Activated T-cell treated with anti-CD3 and anti-CD28 coated beads for 24 hours (primary cell): ENCODE data around the gene IQSEC2.

Source experiments
- DNase-seq: peaks from one replicate; pipeline ENCODE4 v3.0.0-alpha.2; 2020; ENCODE audit warnings: low read depth

IQSEC2 gene

GRCh38 chrX:53305219-53305995, 24.0 kb upstream of the IQSEC2 start:
- DNase-seq = no peak

DNA sequence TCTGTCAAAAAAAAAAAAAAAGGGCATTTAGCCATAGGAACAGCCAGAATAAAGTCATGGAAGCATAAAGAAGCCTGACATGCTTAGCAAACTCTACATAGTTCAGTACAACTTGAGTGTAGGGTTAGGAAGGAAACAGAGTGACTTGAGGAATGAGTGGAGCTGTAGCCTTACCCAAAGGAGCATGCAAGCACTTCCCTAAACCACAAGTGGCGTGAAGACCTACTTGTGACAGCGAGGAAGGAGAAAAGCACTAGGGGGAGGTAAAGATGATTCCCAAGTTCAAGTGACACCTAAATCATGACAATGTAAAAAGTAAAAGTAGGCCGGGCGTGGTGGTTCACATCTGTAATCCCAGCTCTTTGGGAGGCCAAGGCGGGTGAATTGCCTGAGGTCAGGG, 21.8 kb upstream of the IQSEC2 start:
- DNase-seq = no peak

GRCh38 chrX:53300157-53300556, 18.8 kb upstream of the IQSEC2 start:
- no peak for DNase-seq

DNA sequence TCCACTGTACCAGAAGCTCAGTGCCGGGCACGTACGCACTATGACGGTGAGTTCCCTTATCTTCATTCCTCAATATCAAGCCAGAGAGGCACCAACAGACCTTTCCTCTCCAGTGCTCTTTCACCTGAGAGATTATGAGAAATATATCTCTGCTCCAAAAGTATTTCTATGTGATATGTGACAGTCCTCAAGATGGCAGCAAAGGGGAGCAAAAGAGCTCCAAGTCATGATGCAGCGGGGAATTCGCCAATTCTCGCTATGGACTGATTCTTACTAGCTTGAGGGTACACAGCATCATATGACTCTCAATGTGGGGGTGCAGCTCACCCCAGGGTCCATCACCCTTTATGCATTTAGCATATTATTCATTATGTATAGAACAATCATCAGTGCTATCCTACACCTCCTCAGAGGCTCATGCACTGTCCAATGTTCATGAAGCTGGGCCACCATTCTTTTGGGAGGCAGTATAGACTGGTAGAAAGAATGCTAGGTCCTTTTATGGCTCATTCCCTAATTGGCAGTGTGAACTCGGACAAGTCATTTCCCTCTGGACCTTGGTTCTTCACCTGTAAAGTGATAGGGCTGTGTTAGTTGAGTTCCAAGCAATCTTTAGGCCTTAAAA, 12.8 kb upstream of the IQSEC2 start:
- no peak for DNase-seq

DNA sequence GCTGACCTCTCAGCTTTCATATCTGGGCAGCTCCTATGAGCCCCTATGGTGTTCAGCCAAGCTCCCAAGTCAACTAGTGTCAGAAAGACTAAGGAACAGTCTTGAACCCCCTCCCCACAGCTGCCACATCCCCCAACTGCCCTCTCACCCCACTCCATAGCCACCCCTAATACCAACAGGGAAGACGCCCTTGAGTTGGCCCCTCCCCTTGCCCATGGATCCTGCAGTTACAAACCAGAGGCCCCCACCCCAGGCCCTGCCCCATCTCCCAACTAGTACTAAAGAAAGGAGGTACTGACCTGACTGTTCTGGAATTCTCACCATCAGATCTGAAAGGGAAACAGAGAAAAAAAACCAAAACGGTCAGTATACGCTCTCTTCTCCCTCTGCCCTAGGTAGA, 10.2 kb upstream of the IQSEC2 start:
- no peak for DNase-seq

DNA sequence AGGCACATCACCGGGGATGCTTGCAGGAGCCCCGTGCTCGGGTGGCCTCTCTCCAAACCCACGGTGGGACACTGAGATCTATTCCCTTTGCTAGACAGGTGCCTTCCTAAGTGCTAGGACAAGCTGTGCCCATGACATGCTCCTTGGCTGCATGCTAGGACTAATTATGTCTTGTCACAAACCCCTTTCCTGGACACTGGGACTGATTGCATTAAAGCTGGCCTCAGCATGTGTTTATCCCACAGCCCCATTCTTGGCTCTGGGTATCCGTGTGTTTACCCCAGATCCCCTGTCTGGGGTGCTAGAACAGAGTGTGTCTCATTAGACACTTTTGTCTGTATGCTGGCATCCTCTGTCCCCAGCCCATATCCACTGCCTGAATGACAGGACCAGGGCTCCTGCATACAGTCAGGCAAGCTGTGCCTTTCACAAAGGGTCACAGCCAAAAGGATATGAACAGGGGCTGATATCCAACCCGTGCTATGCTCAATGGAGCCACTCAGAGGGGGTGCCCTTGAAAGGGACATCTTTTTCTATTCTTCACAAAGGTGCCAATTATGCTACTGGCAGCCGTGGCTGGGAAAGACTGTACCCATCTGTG, 9.2 kb upstream of the IQSEC2 start:
- no peak for DNase-seq

GRCh38 chrX:53288189-53288588, 6.8 kb upstream of the IQSEC2 start:
- no peak for DNase-seq

GRCh38 chrX:53287493-53288138, 6.2 kb upstream of the IQSEC2 start:
- no peak for DNase-seq

GRCh38 chrX:53286171-53286570, 4.8 kb upstream of the IQSEC2 start:
- DNase-seq = no peak

DNA sequence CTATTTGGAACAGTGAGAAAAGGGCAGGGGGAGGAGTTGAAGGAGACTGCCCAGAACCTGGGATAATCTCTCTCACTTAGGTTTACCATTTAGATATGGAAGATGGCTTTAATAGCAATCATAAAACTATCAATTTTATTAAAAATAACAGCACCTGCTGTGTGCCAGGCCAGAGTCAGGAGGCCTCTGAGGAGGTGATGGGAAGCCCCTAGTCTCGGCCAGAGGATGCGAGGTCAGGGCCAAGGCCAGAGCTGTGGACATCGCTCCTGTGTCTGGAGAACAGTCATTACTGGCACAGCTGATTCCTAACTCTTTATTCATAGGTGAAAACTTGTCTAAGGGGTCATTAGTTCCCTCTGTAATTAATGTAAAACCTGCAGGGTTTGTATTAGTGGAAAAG, 4.2 kb upstream of the IQSEC2 start:
- no peak for DNase-seq

GRCh38 chrX:53284684-53285447, 3.5 kb upstream of the IQSEC2 start:
- peak; percentile 20 for DNase-seq

DNA sequence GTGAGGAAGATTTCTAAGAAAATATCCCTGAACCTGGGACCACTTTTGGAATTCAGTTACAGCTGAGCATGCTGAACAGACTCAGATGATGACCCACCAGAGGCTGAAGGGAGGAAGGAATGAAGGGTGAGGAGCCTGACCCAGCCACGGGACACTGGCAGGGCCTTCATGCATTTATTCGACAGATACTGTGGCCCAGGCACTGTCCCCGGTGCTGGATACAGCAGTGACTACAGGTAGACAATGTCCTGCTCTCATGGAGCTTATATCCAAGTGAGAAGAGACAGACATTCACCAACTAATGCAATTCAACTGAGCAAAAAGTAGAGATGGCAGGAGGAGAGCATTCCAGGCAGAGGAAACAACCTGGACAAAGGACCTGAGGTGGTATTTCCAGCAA, 2.2 kb upstream of the IQSEC2 start:
- DNase-seq = no peak

DNA sequence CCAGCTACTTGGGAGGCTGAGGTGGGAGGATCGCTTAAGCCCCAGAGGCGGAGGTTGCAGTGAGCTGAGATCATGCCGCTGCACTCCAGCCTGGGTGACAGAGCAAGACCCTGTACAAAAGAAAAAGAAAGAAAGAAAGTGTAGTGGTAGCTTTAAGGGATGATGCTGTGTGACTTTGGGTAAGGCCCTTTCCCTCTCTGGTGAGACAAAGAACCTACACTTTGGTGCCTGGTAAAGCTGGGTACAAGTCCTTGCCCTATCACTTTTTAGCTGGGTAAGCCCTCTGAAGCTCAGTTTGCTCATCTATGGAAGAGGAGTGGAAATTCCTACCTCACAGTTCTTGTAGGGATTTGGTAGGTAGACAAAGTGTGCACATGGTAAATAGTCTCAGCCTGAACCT, 1.7 kb upstream of the IQSEC2 start:
- no peak for DNase-seq

DNA sequence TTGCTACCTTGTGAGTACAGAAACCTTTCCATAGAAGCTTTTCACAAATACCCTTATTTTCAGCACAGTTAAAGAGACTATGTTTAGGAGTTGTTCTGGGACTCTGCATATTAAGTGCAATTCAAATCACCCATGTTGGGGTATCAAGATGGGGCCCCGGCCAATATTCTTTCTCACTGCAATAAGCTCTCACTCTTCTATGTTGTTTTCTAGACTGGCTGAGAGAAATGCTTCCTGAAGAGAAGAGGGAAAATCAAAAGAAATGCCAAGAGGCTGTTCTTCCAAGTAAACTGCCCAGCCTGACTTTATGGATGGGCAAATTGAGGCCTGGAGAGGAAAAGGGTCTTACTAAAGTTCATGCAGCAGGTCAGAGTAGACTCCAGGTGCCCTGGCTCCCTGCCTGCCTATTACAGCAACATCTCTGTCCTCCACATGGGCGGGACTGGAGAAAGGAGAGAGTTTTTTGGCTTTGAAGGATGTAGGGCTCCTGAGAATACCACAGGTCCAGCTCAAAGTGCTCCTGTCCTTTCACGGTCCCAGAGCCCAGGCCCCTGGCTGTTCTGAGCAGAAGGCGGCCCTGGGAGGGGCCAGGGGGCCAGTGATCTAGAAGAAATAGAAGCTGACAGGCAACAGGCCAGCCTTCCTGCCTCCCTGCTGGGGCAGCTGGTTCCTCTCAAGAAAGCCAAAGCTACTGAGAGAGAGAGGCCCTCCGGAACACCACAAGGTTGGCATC, 745 bp upstream of the IQSEC2 start:
- no peak for DNase-seq

- no peak for DNase-seq
These were observed 758 bp downstream of the IQSEC2 start for GRCh38 chrX:53280331-53281320.

GRCh38 chrX:53279296-53280237, 1.8 kb downstream of the IQSEC2 start:
- DNase-seq = no peak

DNA sequence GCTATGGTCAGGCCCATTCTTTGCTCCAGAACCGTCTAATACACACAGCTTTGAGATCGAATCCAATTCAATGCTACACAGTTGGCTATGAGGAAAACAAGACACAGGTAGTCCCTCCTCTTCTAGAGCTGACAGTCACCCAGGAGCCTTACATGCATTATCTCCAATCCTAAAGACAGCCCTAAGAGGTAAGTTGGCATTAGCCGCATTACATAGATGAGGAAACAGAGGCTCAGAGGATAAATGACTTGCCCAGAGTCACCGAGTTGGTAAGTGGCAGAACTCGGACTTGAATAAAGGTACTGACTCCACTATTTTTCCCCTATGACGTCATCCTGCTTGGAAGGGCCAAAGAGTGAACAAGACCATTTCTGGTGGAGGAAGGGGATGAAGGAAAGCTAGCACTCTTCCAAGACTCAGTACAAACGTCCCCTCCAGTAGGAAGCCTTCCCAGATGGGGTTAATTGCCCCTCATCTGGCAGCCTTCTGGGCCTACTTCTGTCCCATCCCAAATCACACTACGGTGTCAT, 8.5 kb downstream of the IQSEC2 start:
- no peak for DNase-seq

DNA sequence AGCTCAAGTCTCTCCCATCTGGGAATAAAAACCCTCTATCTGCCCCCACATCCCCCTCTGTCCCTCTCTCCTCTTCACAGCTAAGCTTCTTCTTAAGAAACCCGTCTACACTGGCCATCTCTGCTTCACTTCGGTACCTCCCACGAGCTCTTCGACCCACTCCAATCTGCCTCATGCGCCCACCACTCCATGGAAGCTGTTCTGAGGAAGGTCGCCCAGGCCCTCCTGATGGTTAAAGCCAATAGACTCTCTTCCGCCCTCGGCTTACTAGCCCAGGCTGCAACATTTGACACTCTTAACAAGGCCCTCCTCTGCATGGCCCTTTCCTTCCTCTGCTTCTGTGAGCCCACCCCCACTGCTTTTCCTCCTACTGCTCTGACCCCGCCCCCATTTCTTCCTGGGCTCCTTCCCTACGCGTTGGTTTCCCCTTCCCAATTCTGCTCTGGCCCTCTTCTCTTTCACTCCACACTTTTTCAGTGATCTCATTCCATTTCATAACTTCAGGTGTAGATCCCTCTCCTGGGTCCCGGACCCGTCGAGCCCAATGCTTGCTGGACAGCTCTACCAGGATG, 11.8 kb downstream of the IQSEC2 start:
- DNase-seq = no peak

GRCh38 chrX:53268173-53268572, 13.2 kb downstream of the IQSEC2 start:
- DNase-seq = no peak
